Measurements from ENCODE around the gene MACROD2.

Gene MACROD2

GRCh38 chr20:14782731-14783130 lies 787.4 kb downstream of the MACROD2 start:
- no peak for DNase-seq

GRCh38 chr20:14783766-14784165 lies 788.5 kb downstream of the MACROD2 start:
- no peak for DNase-seq

GRCh38 chr20:14785065-14785743 lies 789.9 kb downstream of the MACROD2 start:
- DNase-seq = no peak

- DNase-seq = no peak
Observed at GRCh38 chr20:14790190-14790589, 794.9 kb downstream of the MACROD2 start.

GRCh38 chr20:14790771-14791620 lies 795.7 kb downstream of the MACROD2 start:
- no peak for DNase-seq

GRCh38 chr20:14792915-14793314 lies 797.6 kb downstream of the MACROD2 start:
- no peak for DNase-seq

- no peak for DNase-seq
Observed at GRCh38 chr20:14799545-14800216, 804.4 kb downstream of the MACROD2 start.

GRCh38 chr20:14800707-14801425 lies 805.5 kb downstream of the MACROD2 start:
- DNase-seq = no peak

- no peak for DNase-seq
Observed at GRCh38 chr20:14801591-14802325, 806.4 kb downstream of the MACROD2 start.

- DNase-seq = no peak
Observed at GRCh38 chr20:14807224-14807623, 811.9 kb downstream of the MACROD2 start.

- DNase-seq = no peak
Observed at GRCh38 chr20:14815340-14815739, 820.0 kb downstream of the MACROD2 start.

GRCh38 chr20:14816471-14816870 lies 821.2 kb downstream of the MACROD2 start:
- no peak for DNase-seq

- no peak for DNase-seq
Observed at GRCh38 chr20:14817101-14817500, 821.8 kb downstream of the MACROD2 start.

GRCh38 chr20:14820771-14821170 lies 825.5 kb downstream of the MACROD2 start:
- no peak for DNase-seq

GRCh38 chr20:14821251-14821650 lies 825.9 kb downstream of the MACROD2 start:
- no peak for DNase-seq

- DNase-seq = no peak
Observed at GRCh38 chr20:14824996-14825395, 829.7 kb downstream of the MACROD2 start.

- DNase-seq = no peak
Observed at GRCh38 chr20:14826543-14827313, 831.4 kb downstream of the MACROD2 start.

- DNase-seq = no peak
Observed at GRCh38 chr20:14828459-14828858, 833.1 kb downstream of the MACROD2 start.

- DNase-seq = no peak
Observed at GRCh38 chr20:14829906-14830305, 834.6 kb downstream of the MACROD2 start.

GRCh38 chr20:14830466-14830865 lies 835.1 kb downstream of the MACROD2 start:
- DNase-seq = no peak

- DNase-seq = no peak
Observed at GRCh38 chr20:14830899-14831298, 835.6 kb downstream of the MACROD2 start.

- DNase-seq = no peak
Observed at GRCh38 chr20:14832630-14833029, 837.3 kb downstream of the MACROD2 start.
